GM12878 (cell line): Measurements from ENCODE around the gene ANK3. TPM values are rescaled to one million over a fixed set of nuclear protein-coding genes. Genes with fewer than 3 reads are reported as not detected.

Experiments
- ATAC-seq: fragments of 200-7000 bp; cut with Tn5 transposase; 3 replicates; pipeline ENCODE4 v1.9.1; 2020; ENCODE audit warnings: mild to moderate bottlenecking, moderate library complexity
- BruUV-seq: library from RNA; stranded (reverse); fragments of 400-500 nt; replicated peaks from 2 replicates; lab custom pipeline; 2021; lab: Mats Ljungman, UMichigan
- CTCF ChIA-PET: fragments of 300-600 bp; sonication (Branson Sonifier 250); formaldehyde crosslinking; extraction: SDS; loops from one replicate; lab custom pipeline; 2021; ENCODE audit warnings: inconsistent platforms; lab: Yijun Ruan, JAX
- POLR2A ChIA-PET: fragments of 350-600 bp; formaldehyde crosslinking; extraction: SDS; loops from one replicate; lab custom pipeline; 2021; ENCODE audit warnings: inconsistent platforms; lab: Charles Lee
- RAD21 ChIA-PET: fragments of 300-600 bp; sonication (Branson Sonifier 250); formaldehyde crosslinking; loops from one replicate; lab custom pipeline; 2023; ENCODE audit warnings: antibody characterized with exemption; ENCODE audit not compliant: unreplicated experiment; lab: Charles Lee
- SMC1A ChIA-PET: fragments of 300-600 bp; sonication (Branson Sonifier 250); formaldehyde crosslinking; loops from one replicate; lab custom pipeline; 2023; ENCODE audit not compliant: unreplicated experiment, uncharacterized antibody; lab: Charles Lee
- DNase-seq: peaks from one replicate; pipeline ENCODE4 v3.0.0-alpha.2; 2011; ENCODE audit warnings: low read depth, low spot score
- FAIRE-seq: peaks from 3 replicates; lab custom pipeline; 2011; peaks lifted over from hg19 to GRCh38; lab: Jason Lieb, UNC
- H2AFZ ChIP-seq: 2 replicates; pipeline ENCODE4 v1.6.0; 2011; ENCODE audit warnings: low read depth, low read length, control low read depth; ENCODE audit not compliant: control insufficient read depth
- H3K27ac ChIP-seq: 2 replicates; pipeline ENCODE4 v1.5.1; 2011; ENCODE audit warnings: control low read depth; ENCODE audit not compliant: control insufficient read depth, insufficient read depth
- H3K27me3 ChIP-seq, 2 experiments: replicated peaks in 1 of 2; 2 replicates each; pipeline versions ENCODE4 v1.6.0 to v1.6.1; 2011; ENCODE audit warnings: low read length in 1 of 2; ENCODE audit not compliant: control insufficient read depth in 2 of 2, insufficient read depth in 2 of 2
- H3K36me3 ChIP-seq, 2 experiments: 2 replicates each; pipeline ENCODE4 v1.5.1; 2011; ENCODE audit warnings: low read length in 1 of 2; ENCODE audit not compliant: control insufficient read depth in 2 of 2, insufficient read depth in 2 of 2
- H3K4me1 ChIP-seq: 2 replicates; pipeline ENCODE4 v1.6.1; 2011; ENCODE audit warnings: mild to moderate bottlenecking, low read length, moderate library complexity, mixed read lengths; ENCODE audit not compliant: control insufficient read depth, insufficient read depth
- H3K4me2 ChIP-seq: 2 replicates; pipeline ENCODE4 v1.6.0; 2011; ENCODE audit warnings: control low read depth; ENCODE audit not compliant: control insufficient read depth, insufficient read depth
- H3K4me3 ChIP-seq: fragments of 200-600 bp; sonication (generic); 2 replicates; pipeline ENCODE4 v1.5.1; 2016
- H3K79me2 ChIP-seq: 2 replicates; pipeline ENCODE4 v1.6.0; 2011; ENCODE audit warnings: low read length; ENCODE audit not compliant: control insufficient read depth, insufficient read depth
- H3K9ac ChIP-seq: 2 replicates; pipeline ENCODE4 v1.8.0; 2011; ENCODE audit warnings: low read length, control low read depth, mixed read lengths; ENCODE audit not compliant: control insufficient read depth, insufficient read depth
- H3K9me3 ChIP-seq: replicated peaks from 3 replicates; pipeline ENCODE4 v1.5.1; 2011; ENCODE audit warnings: mild to moderate bottlenecking, low read length; ENCODE audit not compliant: control insufficient read depth, insufficient read depth
- H4K20me1 ChIP-seq: 2 replicates; pipeline ENCODE4 v1.6.0; 2011; ENCODE audit not compliant: control insufficient read depth, insufficient read depth
- CEBPB ChIP-seq, 2 experiments: fragments of 150-350 bp in 1 of 2; IDR thresholded peaks; 2 replicates each; pipeline ENCODE4 v1.6.1; 2012 to 2014; ENCODE audit warnings: low read depth in 2 of 2, low read length in 2 of 2, borderline replicate concordance in 1 of 2, inconsistent platforms in 1 of 2
- KLF5 ChIP-seq: fragments of 450-650 bp; IDR thresholded peaks from 2 replicates; pipeline ENCODE4 v1.6.1; 2014; ENCODE audit warnings: mild to moderate bottlenecking; ENCODE audit not compliant: partially characterized antibody
- SUPT20H ChIP-seq: IDR thresholded peaks from 2 replicates; pipeline ENCODE4 v1.6.1; 2011; ENCODE audit warnings: low read depth, mild to moderate bottlenecking, low read length, moderate library complexity, borderline replicate concordance; ENCODE audit not compliant: control insufficient read depth
- WGBS: methylation state at CpG from one replicate; pipeline ENCODE4 v1.1.6; 2016; ENCODE audit warnings: low lambda C conversion rate; ENCODE audit not compliant: insufficient replicate concordance, insufficient coverage; ENCODE audit errors: missing lambda C conversion rate; 5-methylcytosine and 5-hydroxymethylcytosine counted together
- in situ Hi-C: fragments of 300-500 bp; cut with MboI; formaldehyde crosslinking; loops from 9 replicates; pipeline ENCODE4 v1.14.3; 2018; ENCODE audit warnings: mixed read lengths
- intact Hi-C: fragments of 100-400 bp; cut with micrococcal nuclease; formaldehyde crosslinking; loops from one replicate; pipeline ENCODE4 v1.14.2; 2022; ENCODE audit not compliant: unreplicated experiment
- polyA plus RNA-seq, 11 experiments: library from polyadenylated mRNA; depleted of rRNA in 4 of 11; unstranded in 6 of 11; stranded (reverse) in 5 of 11; fragments of >200 nt; fragmentation: Nextera tagmentation in 4 of 11; fragmentation: Illumina TruSeq in 1 of 11; extraction: Ambion mirVana in 4 of 11; extraction: Trizol in 1 of 11; gene quantifications; 1 replicate in 1 of 11; 2 replicates in 10 of 11; pipeline versions ENCODE4 v1.2.1 to v1.2.3, GENCODE V29; 2011 to 2016; ENCODE audit warnings: inconsistent platforms in 2 of 11, missing spikeins in 2 of 11, low read depth in 1 of 11
- total RNA-seq, 4 experiments: library from RNA; depleted of rRNA in 3 of 4; stranded (reverse); fragments of >200 nt in 3 of 4; fragmentation: Illumina TruSeq in 1 of 4; extraction: Trizol in 1 of 4; gene quantifications; 2 replicates each; pipeline versions ENCODE4 v1.2.1 to v1.2.3, GENCODE V29; 2013 to 2021
- TF ChIP-seq, protein P1 (sequence below): fragments of 450-650 bp; IDR thresholded peaks from 2 replicates; pipeline ENCODE4 v1.6.1; 2017; ENCODE audit warnings: mild to moderate bottlenecking, moderate library complexity
- TF ChIP-seq, protein P2 (sequence below): fragments of 450-650 bp; IDR thresholded peaks from 2 replicates; pipeline ENCODE4 v1.6.1; 2017; ENCODE audit warnings: antibody characterized with exemption, mild to moderate bottlenecking, moderate library complexity

Gene ANK3
- total and polyA plus RNA-seq, 10 of the 15 experiments (the other 5 are each of a cell fraction or from before 2014, with no cell fraction given) = 0.06 to 0.82 (median 0.20) TPM; not detected in 2

DNA sequence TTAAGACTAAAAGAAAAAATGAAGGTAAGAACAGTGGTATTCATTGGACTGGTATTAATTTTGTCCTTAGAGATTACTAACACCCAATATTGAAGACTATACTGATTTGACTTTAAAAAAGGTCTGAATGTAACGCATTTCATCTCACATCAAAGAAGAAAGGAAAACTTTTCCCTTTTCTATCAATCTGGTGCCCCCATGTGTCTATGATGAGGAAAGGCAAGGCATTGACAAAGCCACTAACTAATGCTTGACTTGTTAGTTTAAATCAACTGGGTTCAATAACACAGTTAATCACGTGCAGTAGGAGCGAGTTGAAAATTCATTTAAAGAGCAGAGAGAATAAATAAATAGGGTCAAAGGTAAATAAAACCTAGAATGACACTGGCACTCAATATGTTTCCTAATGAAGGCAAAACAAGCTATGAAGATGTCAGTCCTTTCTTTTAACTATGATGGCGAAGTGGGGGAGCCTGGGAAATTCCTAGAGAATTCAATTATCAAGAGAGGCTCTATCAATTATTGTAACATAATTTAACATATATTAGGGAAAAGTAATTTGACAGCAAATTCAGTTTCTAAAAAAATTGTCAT lies 180.9 kb downstream of the ANK3 start (continued):
- TF ChIP-seq, protein P1, sequence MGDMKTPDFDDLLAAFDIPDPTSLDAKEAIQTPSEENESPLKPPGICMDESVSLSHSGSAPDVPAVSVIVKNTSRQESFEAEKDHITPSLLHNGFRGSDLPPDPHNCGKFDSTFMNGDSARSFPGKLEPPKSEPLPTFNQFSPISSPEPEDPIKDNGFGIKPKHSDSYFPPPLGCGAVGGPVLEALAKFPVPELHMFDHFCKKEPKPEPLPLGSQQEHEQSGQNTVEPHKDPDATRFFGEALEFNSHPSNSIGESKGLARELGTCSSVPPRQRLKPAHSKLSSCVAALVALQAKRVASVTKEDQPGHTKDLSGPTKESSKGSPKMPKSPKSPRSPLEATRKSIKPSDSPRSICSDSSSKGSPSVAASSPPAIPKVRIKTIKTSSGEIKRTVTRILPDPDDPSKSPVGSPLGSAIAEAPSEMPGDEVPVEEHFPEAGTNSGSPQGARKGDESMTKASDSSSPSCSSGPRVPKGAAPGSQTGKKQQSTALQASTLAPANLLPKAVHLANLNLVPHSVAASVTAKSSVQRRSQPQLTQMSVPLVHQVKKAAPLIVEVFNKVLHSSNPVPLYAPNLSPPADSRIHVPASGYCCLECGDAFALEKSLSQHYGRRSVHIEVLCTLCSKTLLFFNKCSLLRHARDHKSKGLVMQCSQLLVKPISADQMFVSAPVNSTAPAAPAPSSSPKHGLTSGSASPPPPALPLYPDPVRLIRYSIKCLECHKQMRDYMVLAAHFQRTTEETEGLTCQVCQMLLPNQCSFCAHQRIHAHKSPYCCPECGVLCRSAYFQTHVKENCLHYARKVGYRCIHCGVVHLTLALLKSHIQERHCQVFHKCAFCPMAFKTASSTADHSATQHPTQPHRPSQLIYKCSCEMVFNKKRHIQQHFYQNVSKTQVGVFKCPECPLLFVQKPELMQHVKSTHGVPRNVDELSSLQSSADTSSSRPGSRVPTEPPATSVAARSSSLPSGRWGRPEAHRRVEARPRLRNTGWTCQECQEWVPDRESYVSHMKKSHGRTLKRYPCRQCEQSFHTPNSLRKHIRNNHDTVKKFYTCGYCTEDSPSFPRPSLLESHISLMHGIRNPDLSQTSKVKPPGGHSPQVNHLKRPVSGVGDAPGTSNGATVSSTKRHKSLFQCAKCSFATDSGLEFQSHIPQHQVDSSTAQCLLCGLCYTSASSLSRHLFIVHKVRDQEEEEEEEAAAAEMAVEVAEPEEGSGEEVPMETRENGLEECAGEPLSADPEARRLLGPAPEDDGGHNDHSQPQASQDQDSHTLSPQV = no peak

DNA sequence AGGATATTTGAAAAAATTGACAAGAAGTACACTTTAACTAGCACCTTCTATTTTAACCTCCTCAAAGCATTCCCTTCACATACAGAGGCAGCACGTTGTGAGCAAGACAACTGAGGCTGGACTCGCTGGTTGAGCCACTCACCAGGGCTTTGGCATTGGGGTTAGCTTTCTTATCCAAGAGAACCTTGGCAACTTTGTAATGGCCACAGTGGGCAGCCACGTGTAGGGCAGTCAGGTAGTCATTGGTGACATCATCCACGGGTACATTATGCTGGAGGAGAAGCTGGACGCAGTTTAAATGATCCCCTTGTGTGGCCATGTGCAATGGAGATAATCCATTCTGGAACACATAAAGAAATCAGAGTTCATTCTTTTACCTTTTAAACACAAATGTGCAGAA lies 181.8 kb downstream of the ANK3 start:
- Histone ChIP-seq H3K9ac (no peak overlapping the region), H3K4me1 (no peaks in the 10 kb centered on the region), H3K79me2 (no peaks in the 10 kb centered on the region), H2AFZ (no peak overlapping the region), H3K9me3 (no peaks in the 10 kb centered on the region), H3K36me3 (no peaks in the 10 kb centered on the region), H3K27ac (no peak overlapping the region), H3K4me3 (no peak overlapping the region), H4K20me1 (no peaks in the 10 kb centered on the region), H3K4me2 (no peak overlapping the region), H3K27me3 (peaks cover 0 to 3% of the 10 kb centered on the region in 2 experiments; a peak in 1 of 4 replicates)
- SMC1A ChIA-PET = interaction anchor here (0.9 to 4.3 kb wide), 12 partner anchors 10 to 582 kb away, joined by 3 to 23 read pairs (median 7); no protein-coding TSS in a partner anchor
- DNase-seq = no peak
- TF ChIP-seq CEBPB (IDR thresholded peaks at IDR 0.05; ENCODE audit: borderline replicate concordance in 1 of 2, low read depth in 2 of 2, low read length in 2 of 2) (no peak), KLF5 (no peak), SUPT20H (no peak)
- TF ChIP-seq, protein P2, sequence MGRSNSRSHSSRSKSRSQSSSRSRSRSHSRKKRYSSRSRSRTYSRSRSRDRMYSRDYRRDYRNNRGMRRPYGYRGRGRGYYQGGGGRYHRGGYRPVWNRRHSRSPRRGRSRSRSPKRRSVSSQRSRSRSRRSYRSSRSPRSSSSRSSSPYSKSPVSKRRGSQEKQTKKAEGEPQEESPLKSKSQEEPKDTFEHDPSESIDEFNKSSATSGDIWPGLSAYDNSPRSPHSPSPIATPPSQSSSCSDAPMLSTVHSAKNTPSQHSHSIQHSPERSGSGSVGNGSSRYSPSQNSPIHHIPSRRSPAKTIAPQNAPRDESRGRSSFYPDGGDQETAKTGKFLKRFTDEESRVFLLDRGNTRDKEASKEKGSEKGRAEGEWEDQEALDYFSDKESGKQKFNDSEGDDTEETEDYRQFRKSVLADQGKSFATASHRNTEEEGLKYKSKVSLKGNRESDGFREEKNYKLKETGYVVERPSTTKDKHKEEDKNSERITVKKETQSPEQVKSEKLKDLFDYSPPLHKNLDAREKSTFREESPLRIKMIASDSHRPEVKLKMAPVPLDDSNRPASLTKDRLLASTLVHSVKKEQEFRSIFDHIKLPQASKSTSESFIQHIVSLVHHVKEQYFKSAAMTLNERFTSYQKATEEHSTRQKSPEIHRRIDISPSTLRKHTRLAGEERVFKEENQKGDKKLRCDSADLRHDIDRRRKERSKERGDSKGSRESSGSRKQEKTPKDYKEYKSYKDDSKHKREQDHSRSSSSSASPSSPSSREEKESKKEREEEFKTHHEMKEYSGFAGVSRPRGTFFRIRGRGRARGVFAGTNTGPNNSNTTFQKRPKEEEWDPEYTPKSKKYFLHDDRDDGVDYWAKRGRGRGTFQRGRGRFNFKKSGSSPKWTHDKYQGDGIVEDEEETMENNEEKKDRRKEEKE = no peak
- intact Hi-C loops (loop anchor here (1.0 to 5.0 kb wide), 4 partner anchors 93 to 1426 kb away; no protein-coding TSS in a partner anchor), in situ Hi-C loops (loop anchor here (10.0 kb wide), 2 partner anchors 227 to 583 kb away; no protein-coding TSS in a partner anchor)
- POLR2A ChIA-PET = no interaction called here
- no peak for ATAC-seq
- no peak for FAIRE-seq
- BruUV-seq = no TSS peak
- WGBS = 22% methylated on average over 5 of the region's 5 CpGs
- CTCF ChIA-PET = interaction anchor here (0.6 to 6.6 kb wide), 19 partner anchors 10 to 583 kb away, joined by 3 to 47 read pairs (median 5); no protein-coding TSS in a partner anchor
- RAD21 ChIA-PET = interaction anchor here (1.0 to 2.2 kb wide), 3 partner anchors 11 to 971 kb away, joined by 3 to 9 read pairs (median 3); no protein-coding TSS in a partner anchor
